Measurements from ENCODE around the gene NFKB2. TPM values are rescaled to one million over a fixed set of nuclear protein-coding genes. Genes with fewer than 3 reads are reported as not detected.

The NFKB2 gene
- total and polyA plus RNA-seq, 2 of the 8 experiments (the other 6 are each of a cell fraction or from before 2014, with no cell fraction given): 20.4 to 31.4 TPM

DNA sequence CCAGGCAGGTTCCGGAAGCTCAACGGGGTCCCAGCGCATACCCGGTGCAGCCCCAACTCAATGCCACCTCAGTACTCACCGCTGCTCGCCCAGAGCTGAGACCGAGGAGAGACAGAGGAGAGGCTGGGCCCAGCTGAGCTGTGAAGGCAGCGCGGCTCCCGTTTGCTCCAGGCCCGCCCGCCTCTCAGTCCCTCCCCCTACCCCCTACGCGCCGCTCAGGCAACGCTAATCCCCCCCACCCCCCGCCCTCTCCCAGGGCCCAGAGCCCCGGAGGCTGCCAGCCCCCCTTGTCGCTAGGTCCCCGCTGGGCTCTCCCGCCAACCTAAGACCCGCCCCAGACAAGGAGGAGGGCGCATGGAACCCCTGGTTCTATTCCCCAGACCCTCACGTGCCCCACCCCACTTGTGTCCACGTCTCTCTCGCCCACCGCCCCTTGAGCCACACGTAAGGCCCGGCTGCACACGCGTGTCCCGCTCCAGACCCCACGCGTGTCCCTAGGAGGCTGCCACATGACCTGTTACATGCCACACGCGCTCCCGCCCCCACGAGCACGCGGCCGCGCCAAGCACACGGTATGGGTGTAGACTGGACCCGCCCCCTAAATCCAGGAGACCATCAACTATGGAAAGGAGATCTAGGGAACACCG, 23.2 kb downstream of the NFKB2 start, which contains the start of gene PSD (continued):
- TF ChIP-seq, protein P1, sequence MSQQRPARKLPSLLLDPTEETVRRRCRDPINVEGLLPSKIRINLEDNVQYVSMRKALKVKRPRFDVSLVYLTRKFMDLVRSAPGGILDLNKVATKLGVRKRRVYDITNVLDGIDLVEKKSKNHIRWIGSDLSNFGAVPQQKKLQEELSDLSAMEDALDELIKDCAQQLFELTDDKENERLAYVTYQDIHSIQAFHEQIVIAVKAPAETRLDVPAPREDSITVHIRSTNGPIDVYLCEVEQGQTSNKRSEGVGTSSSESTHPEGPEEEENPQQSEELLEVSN (IDR thresholded peaks at IDR 0.05): peak; percentile 48; the same call in 1 of the 2 replicates
- TF ChIP-seq, protein P2, sequence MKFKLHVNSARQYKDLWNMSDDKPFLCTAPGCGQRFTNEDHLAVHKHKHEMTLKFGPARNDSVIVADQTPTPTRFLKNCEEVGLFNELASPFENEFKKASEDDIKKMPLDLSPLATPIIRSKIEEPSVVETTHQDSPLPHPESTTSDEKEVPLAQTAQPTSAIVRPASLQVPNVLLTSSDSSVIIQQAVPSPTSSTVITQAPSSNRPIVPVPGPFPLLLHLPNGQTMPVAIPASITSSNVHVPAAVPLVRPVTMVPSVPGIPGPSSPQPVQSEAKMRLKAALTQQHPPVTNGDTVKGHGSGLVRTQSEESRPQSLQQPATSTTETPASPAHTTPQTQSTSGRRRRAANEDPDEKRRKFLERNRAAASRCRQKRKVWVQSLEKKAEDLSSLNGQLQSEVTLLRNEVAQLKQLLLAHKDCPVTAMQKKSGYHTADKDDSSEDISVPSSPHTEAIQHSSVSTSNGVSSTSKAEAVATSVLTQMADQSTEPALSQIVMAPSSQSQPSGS (IDR thresholded peaks at IDR 0.05; ENCODE audit: low read length): 0 out of 2 replicates have a peak, but pooled peaks have one; percentile 15
- TF ChIP-seq SRF (IDR thresholded peaks at IDR 0.05; ENCODE audit: low read depth, low read length): no peak
- TF ChIP-seq, protein P3, sequence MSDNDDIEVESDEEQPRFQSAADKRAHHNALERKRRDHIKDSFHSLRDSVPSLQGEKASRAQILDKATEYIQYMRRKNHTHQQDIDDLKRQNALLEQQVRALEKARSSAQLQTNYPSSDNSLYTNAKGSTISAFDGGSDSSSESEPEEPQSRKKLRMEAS (IDR thresholded peaks at IDR 0.05): peak; percentile 79
- TF ChIP-seq, protein P4, sequence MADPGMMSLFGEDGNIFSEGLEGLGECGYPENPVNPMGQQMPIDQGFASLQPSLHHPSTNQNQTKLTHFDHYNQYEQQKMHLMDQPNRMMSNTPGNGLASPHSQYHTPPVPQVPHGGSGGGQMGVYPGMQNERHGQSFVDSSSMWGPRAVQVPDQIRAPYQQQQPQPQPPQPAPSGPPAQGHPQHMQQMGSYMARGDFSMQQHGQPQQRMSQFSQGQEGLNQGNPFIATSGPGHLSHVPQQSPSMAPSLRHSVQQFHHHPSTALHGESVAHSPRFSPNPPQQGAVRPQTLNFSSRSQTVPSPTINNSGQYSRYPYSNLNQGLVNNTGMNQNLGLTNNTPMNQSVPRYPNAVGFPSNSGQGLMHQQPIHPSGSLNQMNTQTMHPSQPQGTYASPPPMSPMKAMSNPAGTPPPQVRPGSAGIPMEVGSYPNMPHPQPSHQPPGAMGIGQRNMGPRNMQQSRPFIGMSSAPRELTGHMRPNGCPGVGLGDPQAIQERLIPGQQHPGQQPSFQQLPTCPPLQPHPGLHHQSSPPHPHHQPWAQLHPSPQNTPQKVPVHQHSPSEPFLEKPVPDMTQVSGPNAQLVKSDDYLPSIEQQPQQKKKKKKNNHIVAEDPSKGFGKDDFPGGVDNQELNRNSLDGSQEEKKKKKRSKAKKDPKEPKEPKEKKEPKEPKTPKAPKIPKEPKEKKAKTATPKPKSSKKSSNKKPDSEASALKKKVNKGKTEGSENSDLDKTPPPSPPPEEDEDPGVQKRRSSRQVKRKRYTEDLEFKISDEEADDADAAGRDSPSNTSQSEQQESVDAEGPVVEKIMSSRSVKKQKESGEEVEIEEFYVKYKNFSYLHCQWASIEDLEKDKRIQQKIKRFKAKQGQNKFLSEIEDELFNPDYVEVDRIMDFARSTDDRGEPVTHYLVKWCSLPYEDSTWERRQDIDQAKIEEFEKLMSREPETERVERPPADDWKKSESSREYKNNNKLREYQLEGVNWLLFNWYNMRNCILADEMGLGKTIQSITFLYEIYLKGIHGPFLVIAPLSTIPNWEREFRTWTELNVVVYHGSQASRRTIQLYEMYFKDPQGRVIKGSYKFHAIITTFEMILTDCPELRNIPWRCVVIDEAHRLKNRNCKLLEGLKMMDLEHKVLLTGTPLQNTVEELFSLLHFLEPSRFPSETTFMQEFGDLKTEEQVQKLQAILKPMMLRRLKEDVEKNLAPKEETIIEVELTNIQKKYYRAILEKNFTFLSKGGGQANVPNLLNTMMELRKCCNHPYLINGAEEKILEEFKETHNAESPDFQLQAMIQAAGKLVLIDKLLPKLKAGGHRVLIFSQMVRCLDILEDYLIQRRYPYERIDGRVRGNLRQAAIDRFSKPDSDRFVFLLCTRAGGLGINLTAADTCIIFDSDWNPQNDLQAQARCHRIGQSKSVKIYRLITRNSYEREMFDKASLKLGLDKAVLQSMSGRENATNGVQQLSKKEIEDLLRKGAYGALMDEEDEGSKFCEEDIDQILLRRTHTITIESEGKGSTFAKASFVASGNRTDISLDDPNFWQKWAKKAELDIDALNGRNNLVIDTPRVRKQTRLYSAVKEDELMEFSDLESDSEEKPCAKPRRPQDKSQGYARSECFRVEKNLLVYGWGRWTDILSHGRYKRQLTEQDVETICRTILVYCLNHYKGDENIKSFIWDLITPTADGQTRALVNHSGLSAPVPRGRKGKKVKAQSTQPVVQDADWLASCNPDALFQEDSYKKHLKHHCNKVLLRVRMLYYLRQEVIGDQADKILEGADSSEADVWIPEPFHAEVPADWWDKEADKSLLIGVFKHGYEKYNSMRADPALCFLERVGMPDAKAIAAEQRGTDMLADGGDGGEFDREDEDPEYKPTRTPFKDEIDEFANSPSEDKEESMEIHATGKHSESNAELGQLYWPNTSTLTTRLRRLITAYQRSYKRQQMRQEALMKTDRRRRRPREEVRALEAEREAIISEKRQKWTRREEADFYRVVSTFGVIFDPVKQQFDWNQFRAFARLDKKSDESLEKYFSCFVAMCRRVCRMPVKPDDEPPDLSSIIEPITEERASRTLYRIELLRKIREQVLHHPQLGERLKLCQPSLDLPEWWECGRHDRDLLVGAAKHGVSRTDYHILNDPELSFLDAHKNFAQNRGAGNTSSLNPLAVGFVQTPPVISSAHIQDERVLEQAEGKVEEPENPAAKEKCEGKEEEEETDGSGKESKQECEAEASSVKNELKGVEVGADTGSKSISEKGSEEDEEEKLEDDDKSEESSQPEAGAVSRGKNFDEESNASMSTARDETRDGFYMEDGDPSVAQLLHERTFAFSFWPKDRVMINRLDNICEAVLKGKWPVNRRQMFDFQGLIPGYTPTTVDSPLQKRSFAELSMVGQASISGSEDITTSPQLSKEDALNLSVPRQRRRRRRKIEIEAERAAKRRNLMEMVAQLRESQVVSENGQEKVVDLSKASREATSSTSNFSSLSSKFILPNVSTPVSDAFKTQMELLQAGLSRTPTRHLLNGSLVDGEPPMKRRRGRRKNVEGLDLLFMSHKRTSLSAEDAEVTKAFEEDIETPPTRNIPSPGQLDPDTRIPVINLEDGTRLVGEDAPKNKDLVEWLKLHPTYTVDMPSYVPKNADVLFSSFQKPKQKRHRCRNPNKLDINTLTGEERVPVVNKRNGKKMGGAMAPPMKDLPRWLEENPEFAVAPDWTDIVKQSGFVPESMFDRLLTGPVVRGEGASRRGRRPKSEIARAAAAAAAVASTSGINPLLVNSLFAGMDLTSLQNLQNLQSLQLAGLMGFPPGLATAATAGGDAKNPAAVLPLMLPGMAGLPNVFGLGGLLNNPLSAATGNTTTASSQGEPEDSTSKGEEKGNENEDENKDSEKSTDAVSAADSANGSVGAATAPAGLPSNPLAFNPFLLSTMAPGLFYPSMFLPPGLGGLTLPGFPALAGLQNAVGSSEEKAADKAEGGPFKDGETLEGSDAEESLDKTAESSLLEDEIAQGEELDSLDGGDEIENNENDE (IDR thresholded peaks at IDR 0.05; ENCODE audit: insufficient replicate concordance, low read length): no peak
- peak; percentile 44; the same call in 1 of the 2 replicates for TF ChIP-seq TAF1 (IDR thresholded peaks at IDR 0.05; ENCODE audit: low read depth, low read length)
- no peak for TF ChIP-seq SP2 (IDR thresholded peaks at IDR 0.05; ENCODE audit: low read length)
- TF ChIP-seq TBP (IDR thresholded peaks at IDR 0.05; ENCODE audit: low read depth, low read length): peak; percentile 44; the same call in 1 of the 2 replicates
